ENCODE data around the gene IGSF3.
"Not testable (repeated sequence)": the region's sequence is repeated elsewhere in the genome, so short reads cannot be mapped to it uniquely, and the experiment has no call there.

- not testable (repeated sequence) for TF ChIP-seq EZH2 (IDR thresholded peaks at IDR 0.05; ENCODE audit: low read depth, unreplicated experiment); CREB1 (CRISPR knock-in tag; IDR thresholded peaks at IDR 0.05; ENCODE audit: low read depth); CTCF (conservative IDR thresholded peaks at IDR 0.05; ENCODE audit: low read depth in 2 of 2); POLR2AphosphoS5 (IDR thresholded peaks at IDR 0.05; ENCODE audit: low read depth); JUNB (IDR thresholded peaks at IDR 0.05; ENCODE audit: unreplicated experiment); ZNF114 (CRISPR knock-in tag; IDR thresholded peaks at IDR 0.05); EZH2phosphoT487 (IDR thresholded peaks at IDR 0.05; ENCODE audit: unreplicated experiment); ETS1 (IDR thresholded peaks at IDR 0.05); STAT1 (IDR thresholded peaks at IDR 0.05; ENCODE audit: unreplicated experiment); ZNF331 (CRISPR knock-in tag; IDR thresholded peaks at IDR 0.05; ENCODE audit: low read depth); NANOG (IDR thresholded peaks at IDR 0.05; ENCODE audit: borderline replicate concordance)
- TF ChIP-seq, protein P1, sequence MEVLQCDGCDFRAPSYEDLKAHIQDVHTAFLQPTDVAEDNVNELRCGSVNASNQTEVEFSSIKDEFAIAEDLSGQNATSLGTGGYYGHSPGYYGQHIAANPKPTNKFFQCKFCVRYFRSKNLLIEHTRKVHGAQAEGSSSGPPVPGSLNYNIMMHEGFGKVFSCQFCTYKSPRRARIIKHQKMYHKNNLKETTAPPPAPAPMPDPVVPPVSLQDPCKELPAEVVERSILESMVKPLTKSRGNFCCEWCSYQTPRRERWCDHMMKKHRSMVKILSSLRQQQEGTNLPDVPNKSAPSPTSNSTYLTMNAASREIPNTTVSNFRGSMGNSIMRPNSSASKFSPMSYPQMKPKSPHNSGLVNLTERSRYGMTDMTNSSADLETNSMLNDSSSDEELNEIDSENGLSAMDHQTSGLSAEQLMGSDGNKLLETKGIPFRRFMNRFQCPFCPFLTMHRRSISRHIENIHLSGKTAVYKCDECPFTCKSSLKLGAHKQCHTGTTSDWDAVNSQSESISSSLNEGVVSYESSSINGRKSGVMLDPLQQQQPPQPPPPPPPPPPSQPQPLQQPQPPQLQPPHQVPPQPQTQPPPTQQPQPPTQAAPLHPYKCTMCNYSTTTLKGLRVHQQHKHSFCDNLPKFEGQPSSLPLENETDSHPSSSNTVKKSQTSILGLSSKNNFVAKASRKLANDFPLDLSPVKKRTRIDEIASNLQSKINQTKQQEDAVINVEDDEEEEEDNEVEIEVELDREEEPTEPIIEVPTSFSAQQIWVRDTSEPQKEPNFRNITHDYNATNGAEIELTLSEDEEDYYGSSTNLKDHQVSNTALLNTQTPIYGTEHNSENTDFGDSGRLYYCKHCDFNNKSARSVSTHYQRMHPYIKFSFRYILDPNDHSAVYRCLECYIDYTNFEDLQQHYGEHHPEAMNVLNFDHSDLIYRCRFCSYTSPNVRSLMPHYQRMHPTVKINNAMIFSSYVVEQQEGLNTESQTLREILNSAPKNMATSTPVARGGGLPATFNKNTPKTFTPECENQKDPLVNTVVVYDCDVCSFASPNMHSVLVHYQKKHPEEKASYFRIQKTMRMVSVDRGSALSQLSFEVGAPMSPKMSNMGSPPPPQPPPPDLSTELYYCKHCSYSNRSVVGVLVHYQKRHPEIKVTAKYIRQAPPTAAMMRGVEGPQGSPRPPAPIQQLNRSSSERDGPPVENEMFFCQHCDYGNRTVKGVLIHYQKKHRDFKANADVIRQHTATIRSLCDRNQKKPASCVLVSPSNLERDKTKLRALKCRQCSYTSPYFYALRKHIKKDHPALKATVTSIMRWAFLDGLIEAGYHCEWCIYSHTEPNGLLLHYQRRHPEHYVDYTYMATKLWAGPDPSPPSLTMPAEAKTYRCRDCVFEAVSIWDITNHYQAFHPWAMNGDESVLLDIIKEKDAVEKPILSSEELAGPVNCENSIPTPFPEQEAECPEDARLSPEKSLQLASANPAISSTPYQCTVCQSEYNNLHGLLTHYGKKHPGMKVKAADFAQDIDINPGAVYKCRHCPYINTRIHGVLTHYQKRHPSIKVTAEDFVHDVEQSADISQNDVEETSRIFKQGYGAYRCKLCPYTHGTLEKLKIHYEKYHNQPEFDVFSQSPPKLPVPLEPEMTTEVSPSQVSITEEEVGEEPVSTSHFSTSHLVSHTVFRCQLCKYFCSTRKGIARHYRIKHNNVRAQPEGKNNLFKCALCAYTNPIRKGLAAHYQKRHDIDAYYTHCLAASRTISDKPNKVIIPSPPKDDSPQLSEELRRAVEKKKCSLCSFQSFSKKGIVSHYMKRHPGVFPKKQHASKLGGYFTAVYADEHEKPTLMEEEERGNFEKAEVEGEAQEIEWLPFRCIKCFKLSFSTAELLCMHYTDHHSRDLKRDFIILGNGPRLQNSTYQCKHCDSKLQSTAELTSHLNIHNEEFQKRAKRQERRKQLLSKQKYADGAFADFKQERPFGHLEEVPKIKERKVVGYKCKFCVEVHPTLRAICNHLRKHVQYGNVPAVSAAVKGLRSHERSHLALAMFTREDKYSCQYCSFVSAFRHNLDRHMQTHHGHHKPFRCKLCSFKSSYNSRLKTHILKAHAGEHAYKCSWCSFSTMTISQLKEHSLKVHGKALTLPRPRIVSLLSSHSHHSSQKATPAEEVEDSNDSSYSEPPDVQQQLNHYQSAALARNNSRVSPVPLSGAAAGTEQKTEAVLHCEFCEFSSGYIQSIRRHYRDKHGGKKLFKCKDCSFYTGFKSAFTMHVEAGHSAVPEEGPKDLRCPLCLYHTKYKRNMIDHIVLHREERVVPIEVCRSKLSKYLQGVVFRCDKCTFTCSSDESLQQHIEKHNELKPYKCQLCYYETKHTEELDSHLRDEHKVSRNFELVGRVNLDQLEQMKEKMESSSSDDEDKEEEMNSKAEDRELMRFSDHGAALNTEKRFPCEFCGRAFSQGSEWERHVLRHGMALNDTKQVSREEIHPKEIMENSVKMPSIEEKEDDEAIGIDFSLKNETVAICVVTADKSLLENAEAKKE (CRISPR knock-in tag; IDR thresholded peaks at IDR 0.05) = not testable (repeated sequence)
- TF ChIP-seq, protein P2, sequence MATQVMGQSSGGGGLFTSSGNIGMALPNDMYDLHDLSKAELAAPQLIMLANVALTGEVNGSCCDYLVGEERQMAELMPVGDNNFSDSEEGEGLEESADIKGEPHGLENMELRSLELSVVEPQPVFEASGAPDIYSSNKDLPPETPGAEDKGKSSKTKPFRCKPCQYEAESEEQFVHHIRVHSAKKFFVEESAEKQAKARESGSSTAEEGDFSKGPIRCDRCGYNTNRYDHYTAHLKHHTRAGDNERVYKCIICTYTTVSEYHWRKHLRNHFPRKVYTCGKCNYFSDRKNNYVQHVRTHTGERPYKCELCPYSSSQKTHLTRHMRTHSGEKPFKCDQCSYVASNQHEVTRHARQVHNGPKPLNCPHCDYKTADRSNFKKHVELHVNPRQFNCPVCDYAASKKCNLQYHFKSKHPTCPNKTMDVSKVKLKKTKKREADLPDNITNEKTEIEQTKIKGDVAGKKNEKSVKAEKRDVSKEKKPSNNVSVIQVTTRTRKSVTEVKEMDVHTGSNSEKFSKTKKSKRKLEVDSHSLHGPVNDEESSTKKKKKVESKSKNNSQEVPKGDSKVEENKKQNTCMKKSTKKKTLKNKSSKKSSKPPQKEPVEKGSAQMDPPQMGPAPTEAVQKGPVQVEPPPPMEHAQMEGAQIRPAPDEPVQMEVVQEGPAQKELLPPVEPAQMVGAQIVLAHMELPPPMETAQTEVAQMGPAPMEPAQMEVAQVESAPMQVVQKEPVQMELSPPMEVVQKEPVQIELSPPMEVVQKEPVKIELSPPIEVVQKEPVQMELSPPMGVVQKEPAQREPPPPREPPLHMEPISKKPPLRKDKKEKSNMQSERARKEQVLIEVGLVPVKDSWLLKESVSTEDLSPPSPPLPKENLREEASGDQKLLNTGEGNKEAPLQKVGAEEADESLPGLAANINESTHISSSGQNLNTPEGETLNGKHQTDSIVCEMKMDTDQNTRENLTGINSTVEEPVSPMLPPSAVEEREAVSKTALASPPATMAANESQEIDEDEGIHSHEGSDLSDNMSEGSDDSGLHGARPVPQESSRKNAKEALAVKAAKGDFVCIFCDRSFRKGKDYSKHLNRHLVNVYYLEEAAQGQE (IDR thresholded peaks at IDR 0.05; ENCODE audit: unreplicated experiment) = not testable (repeated sequence)
Measured at GRCh38 chr1:116649041-116649440, 18.5 kb downstream of the IGSF3 start.
